ENCODE measurements around the gene RGS3. TPM values are rescaled to one million over a fixed set of nuclear protein-coding genes. Genes with fewer than 3 reads are reported as not detected.
"Not testable (repeated sequence)": the region's sequence is repeated elsewhere in the genome, so short reads cannot be mapped to it uniquely, and the experiment has no call there.

The RGS3 gene
- total RNA-seq, 1 donor, result 77.4 TPM

- Histone ChIP-seq H3K4me1 (ENCODE audit: insufficient read depth, low read length) (peaks cover 5% of the 10 kb centered on the region), H3K27me3 (ENCODE audit: insufficient read depth, low read length) (peaks cover 4% of the 10 kb centered on the region), H3K9me3 (ENCODE audit: low read depth, low read length) (no peaks in the 10 kb centered on the region), H3K27ac (ENCODE audit: low read depth, low read length) (no peak overlapping the region), H3K79me2 (ENCODE audit: insufficient read depth, low read length) (no peaks in the 10 kb centered on the region), H3K4me2 (ENCODE audit: insufficient read depth, low read length) (no peak overlapping the region), H3K36me3 (ENCODE audit: insufficient read depth, low read length) (no peaks in the 10 kb centered on the region), H3K4me3 (ENCODE audit: insufficient read depth, low read length) (no peak overlapping the region), H4K20me1 (ENCODE audit: insufficient read depth, low read length) (no peaks in the 10 kb centered on the region), H2AFZ (ENCODE audit: low read length) (no peak overlapping the region)
- TF ChIP-seq CTCF (IDR thresholded peaks at IDR 0.05; ENCODE audit: extremely low read depth, low read depth, low read length), result no peak
- no peak for DNase-seq (ENCODE audit: insufficient read length, low spot score, missing footprints)
Measured at GRCh38 chr9:113546566-113546965, 83.0 kb downstream of the RGS3 start.

DNA sequence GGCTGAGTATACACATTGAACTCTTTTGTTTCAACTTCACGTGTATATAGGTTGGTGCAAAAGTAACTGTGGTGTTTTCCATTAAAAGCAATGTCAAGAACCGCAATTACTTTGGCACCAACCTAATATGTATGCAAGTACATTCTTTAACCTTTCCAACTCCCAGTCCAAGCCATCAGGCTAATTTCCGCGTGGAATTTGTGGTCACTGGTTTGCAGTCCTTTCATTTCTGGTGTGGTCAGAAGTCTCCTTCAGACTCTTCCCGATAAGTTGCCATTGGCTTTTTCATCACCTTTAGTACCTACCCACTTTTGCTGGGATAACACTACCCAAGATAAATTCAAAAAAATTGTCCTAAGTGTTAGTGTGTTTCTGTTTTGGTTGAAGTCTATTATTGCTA, 84.0 kb downstream of the RGS3 start:
- H3K27ac ChIP-seq (ENCODE audit: low read depth, low read length), result no peak overlapping the region
- no peak overlapping the region for H2AFZ ChIP-seq (ENCODE audit: low read length)

DNA sequence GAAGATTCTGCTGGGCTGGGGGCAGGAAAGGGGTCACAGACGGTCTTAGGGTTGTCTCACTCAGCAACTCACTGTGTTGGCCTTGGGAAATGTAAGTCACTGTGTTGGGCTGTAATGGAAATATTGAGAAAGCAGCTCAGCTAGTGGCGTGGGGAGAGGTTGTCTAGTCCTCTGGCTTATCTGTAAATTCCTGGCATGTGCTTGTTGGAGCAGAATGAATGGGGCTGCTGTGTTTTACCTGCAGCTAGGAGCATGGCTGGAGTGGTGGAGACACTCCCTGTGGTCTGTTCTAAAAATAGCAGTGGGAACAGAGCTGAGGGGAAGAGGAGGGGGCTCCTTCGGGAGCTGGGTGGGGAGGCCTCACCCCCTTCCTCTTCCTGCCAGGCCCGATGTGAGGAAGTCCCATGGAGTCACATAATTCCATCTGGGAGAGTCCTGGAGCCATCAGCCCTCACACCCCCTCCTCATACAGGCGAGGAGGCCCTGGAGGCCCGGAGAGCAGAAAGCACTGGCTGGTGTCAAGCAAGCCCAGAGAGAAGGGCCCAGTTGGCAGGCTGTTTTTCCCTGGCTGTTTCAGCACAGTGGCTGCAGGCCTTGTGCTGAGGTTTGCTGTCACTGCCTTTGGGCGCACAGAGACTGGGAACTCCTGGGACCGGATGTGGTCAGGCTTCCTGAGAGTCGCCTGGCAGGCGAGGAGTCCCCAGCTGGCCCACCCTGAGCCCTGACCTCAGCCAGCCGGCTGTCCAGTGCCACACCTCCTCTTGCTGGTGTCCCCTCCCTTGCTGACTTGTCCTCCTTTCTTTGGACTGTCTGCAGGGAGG, 84.9 kb downstream of the RGS3 start:
- Histone ChIP-seq H3K79me2 (ENCODE audit: insufficient read depth, low read length) (no peaks in the 10 kb centered on the region), H3K4me1 (ENCODE audit: insufficient read depth, low read length) (peaks cover 5% of the 10 kb centered on the region), H3K27ac (ENCODE audit: low read depth, low read length) (no peak overlapping the region), H3K4me2 (ENCODE audit: insufficient read depth, low read length) (no peak overlapping the region), H3K27me3 (ENCODE audit: insufficient read depth, low read length) (peaks cover 4% of the 10 kb centered on the region), H3K36me3 (ENCODE audit: insufficient read depth, low read length) (no peaks in the 10 kb centered on the region), H3K9me3 (ENCODE audit: low read depth, low read length) (no peaks in the 10 kb centered on the region), H2AFZ (ENCODE audit: low read length) (peak overlapping the region; percentile 76), H4K20me1 (ENCODE audit: insufficient read depth, low read length) (no peaks in the 10 kb centered on the region), H3K4me3 (ENCODE audit: insufficient read depth, low read length) (no peak overlapping the region)
- DNase-seq (ENCODE audit: insufficient read length, low spot score, missing footprints), result no peak
- TF ChIP-seq CTCF (IDR thresholded peaks at IDR 0.05; ENCODE audit: extremely low read depth, low read depth, low read length), result no peak

More for the DNA sequence above, 84.0 kb downstream of the RGS3 start:
- H3K36me3 ChIP-seq (ENCODE audit: insufficient read depth, low read length), result no peaks in the 10 kb centered on the region
- peaks cover 4% of the 10 kb centered on the region for H3K27me3 ChIP-seq (ENCODE audit: insufficient read depth, low read length)
- no peak for TF ChIP-seq CTCF (IDR thresholded peaks at IDR 0.05; ENCODE audit: extremely low read depth, low read depth, low read length)
- no peak overlapping the region for H3K4me2 ChIP-seq (ENCODE audit: insufficient read depth, low read length)
- no peak overlapping the region for H3K4me3 ChIP-seq (ENCODE audit: insufficient read depth, low read length)
- no peak for DNase-seq (ENCODE audit: insufficient read length, low spot score, missing footprints)
- no peaks in the 10 kb centered on the region for H4K20me1 ChIP-seq (ENCODE audit: insufficient read depth, low read length)
- no peaks in the 10 kb centered on the region for H3K79me2 ChIP-seq (ENCODE audit: insufficient read depth, low read length)
- peaks cover 5% of the 10 kb centered on the region for H3K4me1 ChIP-seq (ENCODE audit: insufficient read depth, low read length)
- no peaks in the 10 kb centered on the region for H3K9me3 ChIP-seq (ENCODE audit: low read depth, low read length)

- not testable (repeated sequence) for DNase-seq (ENCODE audit: insufficient read length, low spot score, missing footprints); H3K4me3 ChIP-seq (ENCODE audit: insufficient read depth, low read length); H3K36me3 ChIP-seq (ENCODE audit: insufficient read depth, low read length); H3K27ac ChIP-seq (ENCODE audit: low read depth, low read length); H2AFZ ChIP-seq (ENCODE audit: low read length); H3K4me1 ChIP-seq (ENCODE audit: insufficient read depth, low read length); H3K4me2 ChIP-seq (ENCODE audit: insufficient read depth, low read length); H3K27me3 ChIP-seq (ENCODE audit: insufficient read depth, low read length); H4K20me1 ChIP-seq (ENCODE audit: insufficient read depth, low read length); H3K79me2 ChIP-seq (ENCODE audit: insufficient read depth, low read length); H3K9me3 ChIP-seq (ENCODE audit: low read depth, low read length)
Measured at GRCh38 chr9:113549892-113550291, 86.4 kb downstream of the RGS3 start.

All from osteoblast (primary cell).